ENCODE results near the gene HSD11B1L. TPM values are rescaled to one million over a fixed set of nuclear protein-coding genes. Genes with fewer than 3 reads are reported as not detected.
"Not testable (repeated sequence)": the region's sequence is repeated elsewhere in the genome, so short reads cannot be mapped to it uniquely, and the experiment has no call there.

The HSD11B1L gene
- polyA plus RNA-seq, 3 donors: 8.2 to 14.0 (median 12.0) TPM

- DNase-seq (ENCODE audit: extremely low read depth in 1 of 11, low read depth in 9 of 11, low spot score in 4 of 11): no peak
Observed at GRCh38 chr19:5694956-5695648, 14.3 kb downstream of the HSD11B1L start.

DNA sequence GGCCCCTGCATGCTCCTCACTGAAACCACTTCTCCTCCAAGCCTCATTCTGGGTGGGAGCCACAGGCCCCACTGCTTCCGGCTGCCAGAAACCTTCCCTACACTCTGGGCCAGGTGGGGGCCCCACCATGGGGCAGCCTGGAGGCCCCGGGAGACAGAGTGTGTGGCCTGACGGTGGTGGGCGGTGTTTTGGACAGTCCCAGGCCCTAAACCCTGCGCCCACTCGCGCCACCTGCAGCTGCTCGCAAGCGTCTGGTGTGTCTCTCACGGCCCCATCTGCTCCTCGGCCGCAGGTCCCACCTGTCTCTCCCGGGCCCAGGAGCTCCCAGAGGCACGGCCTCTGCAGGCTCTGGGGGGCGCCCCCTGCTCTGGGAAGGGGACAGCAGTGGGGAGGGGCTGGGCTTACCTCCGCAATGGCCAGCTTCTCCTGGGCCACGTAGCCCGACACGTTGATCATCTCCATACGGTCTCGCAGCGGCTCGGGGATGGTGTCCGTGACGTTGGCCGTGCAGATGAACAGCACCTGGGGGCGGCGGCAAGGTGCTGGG is 14.9 kb downstream of the HSD11B1L start:
- no peak for DNase-seq (ENCODE audit: extremely low read depth in 1 of 11, low read depth in 9 of 11, low spot score in 4 of 11)

GRCh38 chr19:5696196-5697021 is 15.6 kb downstream of the HSD11B1L start:
- DNase-seq (ENCODE audit: extremely low read depth in 1 of 11, low read depth in 9 of 11, low spot score in 4 of 11): no peak

GRCh38 chr19:5697022-5697889 is 16.4 kb downstream of the HSD11B1L start:
- DNase-seq (ENCODE audit: extremely low read depth in 1 of 11, low read depth in 9 of 11, low spot score in 4 of 11): no peak

DNA sequence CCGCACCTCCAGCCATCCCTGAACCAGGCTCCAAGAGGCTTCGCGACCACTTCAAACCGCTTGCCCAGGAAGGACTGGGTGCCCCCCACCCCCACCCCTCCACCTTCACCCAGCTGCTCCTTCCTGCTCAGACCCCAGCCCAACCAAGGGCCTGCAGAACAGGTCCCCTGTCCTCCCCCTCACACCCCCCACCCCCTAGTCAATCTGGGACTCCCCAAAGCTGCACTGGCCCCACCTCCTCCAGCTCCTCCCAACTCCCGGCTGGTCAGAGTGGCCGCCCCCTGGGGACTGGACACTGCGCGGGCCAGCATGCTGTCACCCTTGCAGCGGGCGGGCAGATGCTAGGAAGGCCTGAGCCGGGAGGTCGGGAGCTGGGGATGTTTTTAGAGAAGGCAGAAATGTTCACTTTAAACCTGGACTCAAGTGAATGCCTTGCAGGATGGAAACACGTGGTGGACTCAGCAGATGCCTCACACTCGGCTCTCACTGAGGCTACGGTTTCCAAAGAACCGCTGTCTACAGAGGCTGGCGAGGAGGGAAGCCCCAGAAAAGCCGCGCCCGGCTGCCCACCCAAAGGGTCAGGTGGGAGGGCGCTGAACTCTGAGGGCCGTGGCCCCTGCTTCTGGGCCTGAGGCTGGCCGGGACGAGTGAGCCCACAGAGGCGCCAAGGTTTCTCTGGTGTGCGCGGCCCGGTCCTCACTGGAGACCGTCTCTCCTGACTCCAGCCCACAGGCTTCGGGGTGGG is 17.2 kb downstream of the HSD11B1L start:
- DNase-seq (ENCODE audit: extremely low read depth in 1 of 11, low read depth in 9 of 11, low spot score in 4 of 11): no peak

GRCh38 chr19:5698635-5699422 is 18.0 kb downstream of the HSD11B1L start:
- DNase-seq (ENCODE audit: extremely low read depth in 1 of 11, low read depth in 9 of 11, low spot score in 4 of 11): no peak

GRCh38 chr19:5700455-5701092 is 19.7 kb downstream of the HSD11B1L start:
- no peak for DNase-seq (ENCODE audit: extremely low read depth in 1 of 11, low read depth in 9 of 11, low spot score in 4 of 11)

DNA sequence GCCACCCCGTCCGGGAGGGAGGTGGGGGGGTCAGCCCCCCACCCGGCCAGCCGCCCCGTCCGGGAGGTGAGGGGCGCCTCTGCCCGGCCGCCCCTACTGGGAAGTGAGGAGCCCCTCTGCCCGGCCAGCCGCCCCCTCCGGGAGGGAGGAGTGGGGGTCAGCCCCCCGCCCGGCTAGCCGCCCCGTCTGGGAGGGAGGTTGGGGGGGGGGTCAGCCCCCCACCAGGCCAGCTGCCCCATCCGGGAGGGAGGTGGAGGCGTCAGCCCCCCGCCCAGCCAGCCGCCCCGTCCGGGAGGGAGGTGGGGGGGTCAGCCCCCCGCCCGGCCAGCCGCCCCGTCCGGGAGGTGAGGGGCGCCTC is 21.2 kb downstream of the HSD11B1L start:
- DNase-seq (ENCODE audit: extremely low read depth in 1 of 11, low read depth in 9 of 11, low spot score in 4 of 11): not testable (repeated sequence)

DNA sequence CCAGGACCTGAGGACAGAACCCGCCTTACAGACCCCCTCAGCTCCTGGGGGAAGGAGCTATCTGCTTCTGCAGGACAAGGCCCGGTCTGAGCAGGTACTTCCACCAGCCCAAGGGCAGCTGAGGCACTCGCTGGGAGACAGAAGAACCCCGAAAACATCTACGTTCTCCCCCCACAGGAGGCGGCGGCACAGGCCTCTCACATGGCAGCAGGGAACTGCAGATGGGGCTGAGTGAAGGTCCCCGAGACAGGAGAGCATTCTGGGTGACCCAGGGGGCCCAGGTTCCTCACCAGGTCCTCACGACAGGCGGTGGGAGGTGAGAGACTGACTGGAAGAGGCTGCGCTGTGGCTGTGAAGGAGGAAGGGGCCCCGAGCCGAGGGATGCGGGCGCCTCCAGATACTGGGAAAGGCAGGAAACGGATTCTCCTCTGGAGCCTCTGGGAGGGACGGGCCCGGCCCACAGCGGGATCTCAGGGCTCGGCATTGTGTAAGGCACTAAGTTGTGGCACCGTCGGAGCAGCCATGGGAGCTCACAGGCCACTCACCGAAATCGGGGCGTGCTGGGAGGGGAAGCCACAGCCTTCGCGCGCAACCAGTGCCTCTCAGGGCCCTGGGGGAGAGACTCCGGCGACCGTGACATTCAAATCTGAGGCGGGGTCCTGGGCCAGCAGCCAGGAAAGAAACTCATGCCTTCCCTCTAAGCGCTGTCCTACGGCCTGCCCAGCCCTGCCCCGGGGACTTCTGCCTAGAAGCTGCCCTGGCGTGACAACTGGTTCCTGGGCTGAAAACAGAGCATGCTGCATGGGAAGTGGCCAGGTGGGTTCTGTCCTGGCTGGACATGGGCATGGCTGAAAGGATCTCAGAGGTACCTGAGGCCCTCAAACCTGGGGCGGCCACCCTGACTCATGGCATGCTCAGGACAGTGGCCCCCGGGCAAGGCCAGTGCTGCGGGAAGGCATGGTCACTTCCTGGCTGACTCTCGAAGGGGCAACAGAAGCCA is 23.3 kb downstream of the HSD11B1L start:
- no peak for DNase-seq (ENCODE audit: extremely low read depth in 1 of 11, low read depth in 9 of 11, low spot score in 4 of 11)

GRCh38 chr19:5705552-5705951 is 24.7 kb downstream of the HSD11B1L start:
- DNase-seq (ENCODE audit: extremely low read depth in 1 of 11, low read depth in 9 of 11, low spot score in 4 of 11): no peak

DNA sequence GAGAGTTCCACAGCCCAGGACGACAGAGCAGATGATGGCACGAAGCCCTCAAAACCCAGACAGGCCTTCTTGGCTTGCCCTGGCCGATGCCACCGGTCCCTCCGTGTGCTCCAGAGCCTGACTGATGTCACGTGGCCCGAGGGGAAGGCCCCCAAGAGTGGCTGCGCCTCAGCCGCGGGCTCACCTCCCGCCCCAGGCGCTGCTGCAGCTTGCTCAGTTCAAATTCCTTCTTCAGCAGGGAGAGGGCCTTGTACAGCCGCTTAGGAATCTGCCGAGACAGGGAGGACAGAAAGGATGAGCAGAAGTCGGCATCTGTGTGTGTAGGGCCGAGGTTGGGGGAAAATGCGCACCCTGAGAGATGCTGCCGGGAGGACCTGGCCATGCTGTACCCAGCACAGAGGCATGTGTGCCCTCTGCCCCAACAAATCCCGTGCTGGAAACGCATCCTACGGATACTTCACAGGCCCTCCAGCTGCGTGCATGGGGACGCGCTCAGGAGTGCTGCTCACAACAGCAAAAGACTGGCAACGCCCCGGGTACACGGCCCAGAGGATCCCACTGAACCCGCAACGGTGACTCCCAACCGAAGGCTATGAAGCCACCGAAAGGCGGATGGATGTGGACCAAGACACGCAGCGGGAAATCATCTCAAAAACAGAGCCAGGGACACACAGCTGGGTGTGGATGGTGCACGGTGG is 26.2 kb downstream of the HSD11B1L start:
- DNase-seq (ENCODE audit: extremely low read depth in 1 of 11, low read depth in 9 of 11, low spot score in 4 of 11): no peak

- DNase-seq (ENCODE audit: extremely low read depth in 1 of 11, low read depth in 9 of 11, low spot score in 4 of 11): no peak
Observed at GRCh38 chr19:5707576-5708575, 27.0 kb downstream of the HSD11B1L start.

- no peak for DNase-seq (ENCODE audit: extremely low read depth in 1 of 11, low read depth in 9 of 11, low spot score in 4 of 11)
Observed at GRCh38 chr19:5711025-5711424, 30.2 kb downstream of the HSD11B1L start.

DNA sequence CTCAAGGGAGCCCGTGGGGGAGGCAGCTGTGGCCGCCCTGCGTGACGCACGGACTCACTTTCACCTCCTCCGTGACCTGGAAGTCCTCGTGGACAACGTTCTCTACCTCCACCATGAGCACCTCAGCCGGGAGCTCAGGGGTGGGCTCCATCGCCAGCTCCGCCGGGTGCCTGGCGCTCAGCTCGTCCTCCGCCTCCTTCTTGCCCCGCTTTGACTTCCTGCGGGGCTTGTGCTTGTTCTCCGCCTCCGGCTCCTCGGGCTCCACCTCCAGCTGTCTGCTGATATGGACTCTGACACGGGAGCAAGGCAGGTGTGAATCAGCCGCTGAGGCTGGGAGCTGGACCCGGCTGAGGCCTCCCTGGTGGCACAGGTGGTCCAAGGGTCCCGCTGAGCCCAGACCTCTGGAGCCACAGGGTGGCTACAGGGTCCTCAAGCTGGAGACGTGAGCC is 30.9 kb downstream of the HSD11B1L start:
- DNase-seq (ENCODE audit: extremely low read depth in 1 of 11, low read depth in 9 of 11, low spot score in 4 of 11): no peak

DNA sequence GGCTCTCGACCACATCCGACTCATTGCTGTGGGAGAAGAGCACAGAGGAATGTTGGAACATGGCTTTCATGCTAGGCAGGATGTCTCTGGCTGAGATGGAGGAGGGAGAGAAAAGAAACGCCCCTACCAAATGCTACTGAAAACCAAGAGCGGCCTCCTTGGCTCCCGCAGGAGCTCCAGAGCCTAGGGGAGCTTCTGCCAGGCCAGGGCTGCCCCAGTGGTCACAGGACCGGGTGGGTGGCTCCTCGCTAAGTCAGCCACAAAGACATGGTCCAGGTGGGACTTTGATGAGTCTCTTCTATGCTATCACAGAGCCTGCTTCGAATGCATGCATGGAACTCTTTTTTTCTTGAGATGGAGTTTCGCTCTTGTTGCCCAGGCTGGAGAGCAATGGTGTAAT is 32.4 kb downstream of the HSD11B1L start:
- no peak for DNase-seq (ENCODE audit: extremely low read depth in 1 of 11, low read depth in 9 of 11, low spot score in 4 of 11)
